Breast epithelium (tissue), 4 donors: ENCODE results near the gene GPATCH8. TPM values are rescaled to one million over a fixed set of nuclear protein-coding genes. Genes with fewer than 3 reads are reported as not detected.

ENCODE experiments used
- DNase-seq, 2 donors: peaks; one replicate each; pipeline ENCODE4 v3.0.0-alpha.2; 2019; ENCODE audit warnings: low spot score in 2 of 2
- H3K27ac ChIP-seq, 2 donors: fragments of 200-600 bp; sonication (generic) in 1 of 2; one replicate each; pipeline ENCODE4 v1.5.1; 2016 to 2019; ENCODE audit warnings: mild to moderate bottlenecking in 1 of 2
- H3K27me3 ChIP-seq, 2 donors: fragments of 200-600 bp; sonication (generic) in 1 of 2; one replicate each; pipeline versions ENCODE4 v1.5.1 to v1.6.0; 2017 to 2019; ENCODE audit warnings: control low read depth in 1 of 2, mild to moderate bottlenecking in 1 of 2
- H3K36me3 ChIP-seq: fragments of 200-600 bp; one replicate; pipeline ENCODE4 v1.5.1; 2019
- H3K4me1 ChIP-seq, 2 donors: fragments of 200-600 bp; sonication (generic); one replicate each; pipeline ENCODE4 v1.5.1; 2016 to 2019; ENCODE audit warnings: control low read depth in 1 of 2
- H3K4me3 ChIP-seq, 3 donors: fragments of 200-600 bp; sonication (generic); 1 replicate in 2 of 3; 2 replicates in 1 of 3; pipeline ENCODE4 v1.5.1; 2016 to 2019; ENCODE audit warnings: mild to moderate bottlenecking in 3 of 3, moderate library complexity in 2 of 3
- H3K9me3 ChIP-seq, 2 donors: fragments of 200-600 bp; sonication (generic) in 1 of 2; one replicate each; pipeline ENCODE4 v1.5.1; 2016 to 2019; ENCODE audit warnings: control low read depth in 1 of 2
- CTCF ChIP-seq, 3 donors: fragments of 450-650 bp; IDR thresholded peaks; one replicate each; pipeline ENCODE4 v1.5.1; 2016 to 2017; ENCODE audit warnings: antibody characterized with exemption in 3 of 3, mild to moderate bottlenecking in 3 of 3, moderate library complexity in 3 of 3
- POLR2A ChIP-seq: fragments of 450-650 bp; IDR thresholded peaks from one replicate; pipeline ENCODE4 v1.6.1; 2016; ENCODE audit warnings: antibody characterized with exemption, mild to moderate bottlenecking, moderate library complexity
- POLR2AphosphoS5 ChIP-seq, 3 donors: sonication (generic); formaldehyde crosslinking; IDR thresholded peaks; one replicate each; pipeline ENCODE4 v1.6.1; 2017; ENCODE audit warnings: antibody characterized with exemption in 3 of 3
- intact Hi-C: fragments of 100-400 bp; cut with DNase I; formaldehyde crosslinking; loops from one replicate; pipeline ENCODE4 v1.15.1; 2023; ENCODE audit warnings: low total_unique reads
- total RNA-seq, 3 donors: library from RNA; depleted of rRNA; stranded (reverse); fragments of >200 nt; gene quantifications; one replicate each; pipeline ENCODE4 v1.1.0, GENCODE V29; 2016

GPATCH8 gene
- total RNA-seq, 3 donors from 2014 or later: 36.8 to 62.5 (median 51.5) TPM

DNA sequence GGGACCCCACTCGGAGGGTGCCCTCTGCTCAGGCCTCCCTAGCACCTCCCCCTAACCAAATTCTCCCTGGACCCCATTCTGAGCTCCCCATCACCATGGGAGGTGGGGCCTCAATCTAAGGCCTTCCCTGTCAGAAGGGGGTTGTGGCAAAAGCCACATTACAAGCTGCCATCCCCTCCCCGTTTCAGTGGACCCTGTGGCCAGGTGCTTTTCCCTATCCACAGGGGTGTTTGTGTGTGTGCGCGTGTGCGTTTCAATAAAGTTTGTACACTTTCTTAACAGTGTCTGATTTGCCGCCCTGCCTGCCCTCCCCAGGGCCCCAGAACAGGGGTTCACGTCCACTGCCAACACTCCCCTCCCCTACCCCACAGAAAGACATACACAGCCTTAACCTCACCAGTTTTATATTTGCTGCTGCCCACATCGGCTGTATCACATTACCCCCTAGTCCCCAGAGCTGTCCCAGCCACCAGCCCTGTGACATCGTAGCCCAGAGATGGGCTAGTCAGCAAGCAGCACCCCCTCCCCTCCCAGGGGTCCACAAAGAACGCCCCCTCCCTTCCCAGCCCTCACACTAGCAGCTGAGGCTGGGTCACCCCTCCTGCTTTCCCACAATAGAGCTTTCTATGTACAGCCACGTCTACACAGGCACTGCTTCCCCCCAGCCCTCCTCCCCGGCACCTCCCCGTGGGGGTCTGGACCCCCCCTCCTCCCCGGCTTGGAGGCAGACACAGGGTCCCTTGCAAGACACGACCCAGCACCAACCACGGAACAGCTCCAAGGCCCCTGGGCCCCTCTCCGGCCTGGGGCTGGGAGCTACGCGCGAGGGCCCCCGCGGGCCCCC is 150.2 kb downstream of the GPATCH8 start:
- intact Hi-C loops: loop anchor here (5.0 kb wide), 1 partner anchor 499 kb away; no protein-coding TSS in a partner anchor
- Histone ChIP-seq H3K9me3 (no peaks in the 10 kb centered on the region), H3K4me1 (no peaks in the 10 kb centered on the region), H3K36me3 (peaks cover 8% of the 10 kb centered on the region), H3K27me3 (no peaks in the 10 kb centered on the region), H3K4me3 (peak overlapping the region in 2 of 3 donors; percentile 53 to 75), H3K27ac (peak overlapping the region in 1 of 2 donors; percentile 61)
- no peak for DNase-seq
- TF ChIP-seq CTCF (IDR thresholded peaks at IDR 0.05): no peak
- no peak for TF ChIP-seq POLR2AphosphoS5 (IDR thresholded peaks at IDR 0.05)
- TF ChIP-seq POLR2A: no peak

- DNase-seq: no peak
- Histone ChIP-seq H3K36me3 (peaks cover 8% of the 10 kb centered on the region), H3K4me3 (no peak overlapping the region), H3K9me3 (no peaks in the 10 kb centered on the region), H3K4me1 (no peaks in the 10 kb centered on the region), H3K27ac (no peak overlapping the region), H3K27me3 (no peaks in the 10 kb centered on the region)
- TF ChIP-seq CTCF (IDR thresholded peaks at IDR 0.05) (no peak), POLR2A (no peak), POLR2AphosphoS5 (IDR thresholded peaks at IDR 0.05) (no peak)
- intact Hi-C loops: loop anchor here (5.0 kb wide), 1 partner anchor 500 kb away; no protein-coding TSS in a partner anchor
Measured at GRCh38 chr17:44351961-44352827, 151.0 kb downstream of the GPATCH8 start.

DNA sequence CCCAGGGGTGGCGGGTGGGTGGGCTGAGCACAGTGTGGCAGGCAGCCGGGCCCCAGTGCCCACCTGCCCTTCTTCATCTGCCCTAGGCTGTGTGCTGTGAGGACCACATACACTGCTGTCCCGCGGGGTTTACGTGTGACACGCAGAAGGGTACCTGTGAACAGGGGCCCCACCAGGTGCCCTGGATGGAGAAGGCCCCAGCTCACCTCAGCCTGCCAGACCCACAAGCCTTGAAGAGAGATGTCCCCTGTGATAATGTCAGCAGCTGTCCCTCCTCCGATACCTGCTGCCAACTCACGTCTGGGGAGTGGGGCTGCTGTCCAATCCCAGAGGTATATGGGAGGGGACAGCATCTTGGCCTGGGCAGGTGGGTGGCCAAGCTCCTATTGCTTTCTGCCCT is 151.7 kb downstream of the GPATCH8 start:
- H3K4me1 ChIP-seq: no peaks in the 10 kb centered on the region
- no peaks in the 10 kb centered on the region for H3K27me3 ChIP-seq
- H3K9me3 ChIP-seq: no peaks in the 10 kb centered on the region
- H3K4me3 ChIP-seq: no peak overlapping the region
- no peak for TF ChIP-seq POLR2AphosphoS5 (IDR thresholded peaks at IDR 0.05)
- no peak for TF ChIP-seq CTCF (IDR thresholded peaks at IDR 0.05)
- TF ChIP-seq POLR2A: no peak
- DNase-seq: no peak
- intact Hi-C loops: loop anchor here (5.0 kb wide), 1 partner anchor 501 kb away; no protein-coding TSS in a partner anchor
- peaks cover 8% of the 10 kb centered on the region for H3K36me3 ChIP-seq
- H3K27ac ChIP-seq: no peak overlapping the region

DNA sequence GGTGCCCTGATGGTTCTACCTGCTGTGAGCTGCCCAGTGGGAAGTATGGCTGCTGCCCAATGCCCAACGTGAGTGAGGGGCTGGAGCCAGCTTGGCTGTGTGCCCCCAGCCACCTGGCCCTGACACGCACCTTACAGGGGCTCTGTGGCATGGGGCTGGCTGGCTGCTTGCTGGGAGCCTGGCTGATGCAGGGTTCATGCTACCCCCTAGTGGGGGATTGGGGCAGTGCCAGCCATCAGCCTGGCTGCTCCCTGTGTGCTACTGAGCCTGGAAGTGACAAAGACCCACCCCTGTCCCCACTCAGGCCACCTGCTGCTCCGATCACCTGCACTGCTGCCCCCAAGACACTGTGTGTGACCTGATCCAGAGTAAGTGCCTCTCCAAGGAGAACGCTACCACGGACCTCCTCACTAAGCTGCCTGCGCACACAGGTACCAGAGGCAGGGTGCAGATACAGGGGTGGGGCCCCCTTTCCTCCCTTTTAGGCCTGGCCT is 152.4 kb downstream of the GPATCH8 start:
- TF ChIP-seq POLR2AphosphoS5 (IDR thresholded peaks at IDR 0.05): no peak
- peak in 2 of 3 donors; percentile 56 to 70 for TF ChIP-seq CTCF (IDR thresholded peaks at IDR 0.05)
- intact Hi-C loops: loop anchor here (5.0 kb wide), 1 partner anchor 502 kb away; no protein-coding TSS in a partner anchor
- H3K36me3 ChIP-seq: peaks cover 8% of the 10 kb centered on the region
- H3K27ac ChIP-seq: no peak overlapping the region
- no peaks in the 10 kb centered on the region for H3K4me1 ChIP-seq
- no peaks in the 10 kb centered on the region for H3K27me3 ChIP-seq
- no peak overlapping the region for H3K4me3 ChIP-seq
- H3K9me3 ChIP-seq: no peaks in the 10 kb centered on the region
- no peak for DNase-seq
